Measurements from ENCODE around the gene HOXB7.

HOXB7 gene

DNA sequence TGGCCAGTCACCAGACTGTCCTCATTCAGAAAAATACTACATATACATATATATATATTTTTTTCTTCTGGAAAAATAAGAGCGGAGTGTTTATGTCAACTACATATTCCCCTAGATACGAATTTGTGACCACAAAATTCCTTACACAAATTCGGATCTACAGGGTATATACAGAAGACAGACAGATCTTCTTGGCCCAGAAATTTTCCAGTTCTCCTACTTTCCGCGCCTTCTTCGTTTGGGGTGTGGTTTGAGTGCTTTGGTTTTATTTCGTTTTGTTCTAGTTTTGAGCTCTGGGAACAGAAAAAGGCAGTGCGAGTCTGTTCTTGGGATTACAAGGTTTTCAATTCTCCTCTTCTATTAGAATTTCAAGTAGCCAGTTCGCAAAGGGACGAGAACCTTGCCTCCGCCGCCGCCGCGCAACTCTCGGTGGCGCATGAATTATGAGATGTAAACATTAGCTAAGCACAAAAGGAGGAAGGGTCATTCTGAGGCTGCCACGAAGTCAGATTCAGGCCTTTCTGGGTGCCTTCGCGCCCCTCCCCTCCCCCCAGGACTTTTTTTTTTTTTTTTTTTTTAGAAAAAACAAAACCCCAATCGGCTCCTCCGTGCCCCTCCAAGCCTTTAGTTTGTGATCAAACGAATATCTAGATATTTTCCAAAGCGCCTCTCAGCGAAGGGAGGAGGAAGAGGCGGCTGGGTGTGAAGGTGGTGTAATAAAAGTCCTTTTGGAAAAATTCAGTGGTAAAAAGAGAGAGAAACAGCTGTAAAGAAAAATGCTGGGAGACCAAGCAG lies 30.9 kb downstream of the HOXB7 start:
- DNase-seq = no peak
- Histone ChIP-seq H3K27me3 (peaks cover 8 to 53% of the 10 kb centered on the region in 2 donors), H3K27ac (no peak overlapping the region), H3K36me3 (no peaks in the 10 kb centered on the region), H3K4me1 (peaks cover 0 to 39% (median 22%) of the 10 kb centered on the region in 4 donors), H3K9me3 (no peaks in the 10 kb centered on the region), H3K4me3 (no peak overlapping the region)
- intact Hi-C loops (cut with DNase I; ENCODE audit: low total_unique reads) = no loop called here
- no peak for TF ChIP-seq CTCF (IDR thresholded peaks at IDR 0.05)

DNA sequence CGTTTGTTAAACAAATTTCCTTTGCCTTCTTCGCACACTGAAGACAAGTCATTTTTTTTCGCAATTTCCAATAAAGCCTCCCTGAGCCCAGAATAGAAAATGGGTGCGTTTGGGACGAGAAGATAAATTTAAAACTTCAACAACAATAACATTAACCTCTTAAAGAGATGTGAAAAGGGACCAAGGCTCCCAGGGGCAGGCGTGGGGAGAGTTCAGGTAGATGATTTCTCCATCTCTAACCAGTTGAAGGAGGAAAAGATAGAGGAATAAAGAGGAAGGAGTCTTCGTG lies 31.4 kb downstream of the HOXB7 start:
- Histone ChIP-seq H3K4me3 (no peak overlapping the region), H3K27ac (no peak overlapping the region), H3K9me3 (no peaks in the 10 kb centered on the region), H3K4me1 (peaks cover 0 to 34% (median 18%) of the 10 kb centered on the region in 4 donors), H3K36me3 (no peaks in the 10 kb centered on the region), H3K27me3 (peaks cover 8 to 53% of the 10 kb centered on the region in 2 donors)
- DNase-seq = no peak
- TF ChIP-seq CTCF (IDR thresholded peaks at IDR 0.05) = no peak
- intact Hi-C loops (cut with DNase I; ENCODE audit: low total_unique reads) = no loop called here

DNA sequence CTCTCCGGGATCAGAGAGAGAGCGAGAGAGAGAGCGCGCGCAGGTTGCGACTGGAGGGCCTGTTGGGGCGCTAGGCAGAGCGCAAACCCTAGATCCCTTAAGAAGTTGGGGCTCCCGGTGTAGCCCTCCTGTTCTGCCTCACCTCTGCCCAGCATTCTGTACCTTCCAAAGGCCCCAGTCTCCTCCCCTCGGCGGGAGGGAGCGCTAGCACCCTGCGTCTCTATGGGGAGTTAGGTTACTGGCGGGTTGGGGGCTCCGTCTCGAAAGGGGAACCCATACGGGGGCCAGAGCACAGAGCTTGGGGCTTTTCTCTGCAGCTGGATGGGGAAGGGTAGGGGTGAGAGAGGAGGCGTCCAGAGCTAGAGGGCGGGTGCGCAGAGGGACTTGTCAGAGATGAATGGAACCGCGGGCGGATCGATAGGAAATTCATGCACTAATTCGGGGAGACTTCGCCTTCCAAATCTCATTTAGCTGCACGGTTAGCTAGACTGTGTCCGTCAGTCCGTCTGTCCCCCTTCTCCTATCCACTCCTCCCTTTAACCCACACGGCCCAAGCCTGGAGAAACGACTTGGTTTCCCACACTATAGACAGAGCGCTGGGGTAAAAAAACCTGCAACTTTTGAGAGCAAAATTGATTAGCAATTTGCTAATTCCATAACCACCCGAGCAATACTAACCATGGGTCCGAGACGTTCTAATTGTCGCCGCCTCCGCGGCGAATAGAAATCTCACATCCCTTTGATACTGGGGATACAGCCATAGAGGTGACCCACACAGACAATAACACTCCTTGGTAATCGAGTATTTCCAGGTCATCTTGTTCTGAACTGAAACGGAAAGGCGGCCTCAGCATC lies 32.0 kb downstream of the HOXB7 start:
- DNase-seq = no peak
- H3K4me1 ChIP-seq = peaks cover 0 to 34% (median 18%) of the 10 kb centered on the region in 4 donors
- H3K9me3 ChIP-seq = no peaks in the 10 kb centered on the region
- H3K27ac ChIP-seq = peak overlapping the region in 1 of 2 donors; percentile 75
- no peak for TF ChIP-seq CTCF (IDR thresholded peaks at IDR 0.05)
- peaks cover 8 to 53% of the 10 kb centered on the region in 2 donors for H3K27me3 ChIP-seq
- intact Hi-C loops (cut with DNase I; ENCODE audit: low total_unique reads) = no loop called here
- no peaks in the 10 kb centered on the region for H3K36me3 ChIP-seq
- peak overlapping the region; percentile 51 to 60 for H3K4me3 ChIP-seq

DNA sequence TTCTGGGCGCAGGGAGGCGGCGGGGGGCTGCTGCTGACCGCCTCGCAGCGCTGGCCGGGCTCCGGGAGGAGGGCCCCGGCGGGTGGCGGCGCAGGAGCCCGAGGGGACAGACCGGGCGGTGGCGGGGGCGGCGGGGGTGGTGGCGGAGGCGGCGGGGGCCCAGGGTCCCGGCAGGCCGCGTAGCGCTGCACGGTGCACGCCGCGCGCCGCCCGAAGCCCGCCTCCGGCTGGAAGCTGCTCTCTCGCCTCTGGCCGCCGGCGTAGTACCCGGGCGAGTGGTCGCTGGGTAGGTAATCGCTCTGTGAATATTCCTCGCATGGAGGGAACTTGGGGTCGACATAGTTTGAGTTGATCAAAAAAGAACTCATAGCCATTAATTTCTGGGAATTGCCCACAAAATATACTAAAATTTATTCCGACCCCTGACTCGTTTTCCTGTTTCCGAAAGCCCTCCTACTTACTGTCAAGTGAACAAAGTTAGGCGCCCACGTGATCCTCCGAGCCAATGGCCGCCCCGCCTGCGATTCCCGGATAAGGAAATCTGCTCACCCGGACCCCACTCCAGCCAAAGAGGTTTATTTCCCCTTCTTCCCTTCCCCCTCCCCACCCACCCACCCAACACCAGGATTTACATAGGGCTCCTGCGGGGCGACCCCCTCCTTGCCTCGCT lies 32.7 kb downstream of the HOXB7 start, which contains the start of gene HOXB4:
HOXB4 (minus strand) TSS at position 405 of the 670 bp plus-strand sequence; CDS start at position 374, 31 bp downstream.
- Histone ChIP-seq H3K27ac (peak within 1 kb of the TSS; percentile 24 to 75), H3K4me3 (peak within 1 kb of the TSS; percentile 51 to 60), H3K27me3 (peaks cover 8 to 53% of the 10 kb centered on the region in 2 donors), H3K4me1 (peaks cover 0 to 34% (median 18%) of the 10 kb centered on the region in 4 donors), H3K36me3 (no peaks in the 10 kb centered on the region), H3K9me3 (no peaks in the 10 kb centered on the region)
- DNase-seq = peak in 1 of 2 donors; percentile 76
- TF ChIP-seq CTCF (IDR thresholded peaks at IDR 0.05) = no peak
- intact Hi-C loops (cut with DNase I; ENCODE audit: low total_unique reads) = no loop called here

DNA sequence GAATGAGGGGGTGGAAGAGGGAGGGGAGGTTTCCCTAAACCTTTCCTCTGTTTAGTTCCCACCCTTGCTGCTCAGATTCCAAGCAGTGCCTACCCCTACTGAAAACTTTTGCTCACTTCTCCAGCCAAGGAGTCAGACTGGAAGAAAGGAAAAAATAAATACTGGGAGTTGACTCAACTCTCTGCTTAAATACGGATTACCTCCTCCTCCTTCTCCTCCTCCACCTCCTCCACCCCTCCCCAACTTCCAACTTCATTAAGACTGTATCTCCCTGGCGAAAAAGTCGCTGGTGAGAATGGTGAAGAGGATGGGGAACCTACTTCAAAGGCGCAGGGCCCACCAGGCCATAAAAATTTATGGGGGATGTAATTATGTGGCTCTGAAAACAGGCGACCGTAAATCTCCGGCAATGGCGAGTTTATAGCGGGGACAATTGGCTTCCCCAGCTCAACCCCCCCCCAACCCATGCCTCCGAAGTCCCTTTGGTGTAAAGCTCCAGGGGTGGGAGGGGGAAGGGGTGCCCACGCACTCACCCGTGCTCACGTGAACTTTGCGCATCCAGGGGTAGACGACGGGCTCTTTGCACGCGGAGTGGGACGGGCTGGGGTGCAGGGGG lies 33.4 kb downstream of the HOXB7 start:
- no peaks in the 10 kb centered on the region for H3K9me3 ChIP-seq
- peak overlapping the region; percentile 24 to 75 for H3K27ac ChIP-seq

More for the DNA sequence above, 33.4 kb downstream of the HOXB7 start:
- DNase-seq = no peak
- intact Hi-C loops (cut with DNase I; ENCODE audit: low total_unique reads) = no loop called here
- TF ChIP-seq CTCF (IDR thresholded peaks at IDR 0.05) = no peak
- Histone ChIP-seq H3K27me3 (peaks cover 8 to 48% of the 10 kb centered on the region in 2 donors), H3K4me3 (peak overlapping the region; percentile 51 to 60), H3K4me1 (peaks cover 0 to 34% (median 20%) of the 10 kb centered on the region in 4 donors), H3K36me3 (no peaks in the 10 kb centered on the region)
